GM21619 (cell line): Measurements from ENCODE around the gene TMEM72.

Experiments used
- ATAC-seq: cut with Tn5 transposase; IDR thresholded peaks from one replicate; pipeline ENCODE4 v1.9.1; 2021; ENCODE audit not compliant: unreplicated experiment

Gene TMEM72

DNA sequence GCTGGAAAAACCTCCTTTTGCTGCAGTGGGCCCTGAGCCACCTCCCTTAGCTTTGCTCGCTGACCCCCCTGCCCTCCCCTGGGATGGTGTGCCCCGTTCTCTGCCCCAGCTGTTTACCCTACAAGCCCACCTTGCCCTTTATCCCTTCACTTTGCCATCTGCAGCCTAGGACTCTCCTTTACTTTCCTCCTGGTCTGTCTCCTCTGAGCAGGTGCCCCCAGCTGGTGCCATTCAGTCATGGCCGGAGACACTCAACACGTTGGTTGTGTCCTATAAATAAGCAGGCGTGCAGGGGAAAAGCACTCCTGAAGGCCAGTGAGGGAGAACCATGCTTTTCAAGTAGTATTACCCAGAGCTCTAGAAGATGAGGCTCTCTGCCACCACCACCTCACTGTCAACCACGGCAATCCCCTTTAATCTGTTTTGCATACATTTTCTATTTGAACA, 54.5 kb downstream of the TMEM72 start:
- ATAC-seq: peak; percentile 42

DNA sequence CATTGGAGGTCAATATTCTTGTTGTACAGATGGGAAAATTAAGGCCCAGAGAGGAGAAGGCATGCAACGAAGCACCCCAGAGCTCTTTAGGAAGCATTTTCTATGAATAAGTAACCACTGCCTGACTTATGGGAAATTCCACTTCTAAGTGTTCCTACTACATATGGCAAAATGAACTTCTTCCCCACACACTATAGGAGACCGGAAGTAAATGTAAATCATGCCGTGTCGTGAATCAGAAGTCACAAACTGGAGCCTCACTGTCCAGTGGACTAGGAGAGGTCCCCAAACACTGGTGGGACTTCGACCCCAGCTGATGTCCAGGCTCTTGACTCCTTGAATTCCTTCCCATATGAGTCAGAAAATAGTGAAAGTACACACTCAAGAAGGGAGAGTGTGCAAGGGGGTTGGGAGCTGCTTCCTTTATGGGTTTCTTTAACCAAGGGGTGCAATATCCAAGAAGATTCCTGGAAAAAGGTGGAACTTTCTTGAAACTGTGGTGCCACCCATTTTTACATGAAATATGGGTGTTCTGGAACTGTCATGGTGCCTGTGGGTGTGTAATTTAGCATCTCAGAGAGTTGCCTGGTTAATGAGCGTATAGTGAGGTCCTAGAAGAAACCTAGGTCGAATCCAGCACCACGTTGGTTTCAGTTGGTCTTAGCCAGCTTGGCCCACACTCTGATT, 55.1 kb downstream of the TMEM72 start:
- ATAC-seq: peak; percentile 32

DNA sequence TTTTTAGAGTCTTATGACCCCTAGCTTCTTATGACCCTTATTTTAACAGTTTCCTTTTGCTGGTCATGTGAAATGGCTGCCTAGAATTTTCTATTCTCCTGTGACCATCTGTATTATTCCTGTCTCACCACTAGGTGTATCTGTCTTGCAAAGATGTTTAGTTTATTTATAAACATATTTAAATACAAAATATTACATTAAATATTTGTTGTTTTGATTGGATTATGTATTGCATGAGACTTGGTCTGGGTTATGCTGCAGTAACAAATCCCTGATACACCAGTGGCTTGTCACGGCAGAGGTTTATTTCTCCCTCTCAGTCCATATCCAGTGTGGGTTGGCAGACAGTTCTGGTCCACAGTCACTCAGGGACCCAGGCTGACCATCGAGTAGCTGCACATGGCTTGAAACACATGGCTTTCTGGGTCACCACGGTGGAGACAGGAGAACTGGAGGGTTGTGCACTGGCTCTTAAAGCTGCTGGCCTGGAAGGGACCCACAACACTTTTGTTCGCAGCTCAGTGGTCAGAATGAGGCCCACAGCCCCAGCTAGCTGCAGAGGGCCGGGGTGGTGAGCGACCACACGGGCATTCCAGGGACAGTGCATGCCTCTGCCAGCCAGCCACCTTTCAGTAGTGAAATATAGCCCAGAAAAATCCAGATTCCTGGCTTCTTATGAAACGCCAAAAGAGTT, 55.8 kb downstream of the TMEM72 start:
- ATAC-seq: no peak

- no peak for ATAC-seq
These were observed 56.5 kb downstream of the TMEM72 start for GRCh38 chr10:44967616-44968015.

DNA sequence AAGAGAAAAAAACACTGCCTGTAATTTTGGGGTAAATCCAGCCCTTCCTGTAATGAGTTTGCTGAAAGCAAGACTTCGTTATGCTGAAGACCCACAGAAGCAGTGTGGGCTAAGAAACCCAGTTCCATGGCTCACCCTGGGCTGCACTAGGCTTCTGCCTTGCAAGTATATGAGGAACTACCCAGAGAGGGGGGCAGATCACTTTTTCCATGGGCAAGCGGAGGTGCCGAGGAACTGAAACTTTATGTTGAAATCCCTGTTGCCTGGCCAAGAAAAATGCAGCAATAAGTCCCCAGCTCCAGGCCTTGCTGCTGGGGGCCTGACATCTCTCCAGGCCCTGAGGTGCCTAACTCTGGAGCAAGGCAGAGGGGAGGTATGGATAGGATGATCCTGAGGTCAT, 57.0 kb downstream of the TMEM72 start:
- no peak for ATAC-seq

GRCh38 chr10:44968500-44969400, 57.6 kb downstream of the TMEM72 start:
- ATAC-seq: no peak

- no peak for ATAC-seq
These were observed 58.7 kb downstream of the TMEM72 start for GRCh38 chr10:44969854-44970253.

DNA sequence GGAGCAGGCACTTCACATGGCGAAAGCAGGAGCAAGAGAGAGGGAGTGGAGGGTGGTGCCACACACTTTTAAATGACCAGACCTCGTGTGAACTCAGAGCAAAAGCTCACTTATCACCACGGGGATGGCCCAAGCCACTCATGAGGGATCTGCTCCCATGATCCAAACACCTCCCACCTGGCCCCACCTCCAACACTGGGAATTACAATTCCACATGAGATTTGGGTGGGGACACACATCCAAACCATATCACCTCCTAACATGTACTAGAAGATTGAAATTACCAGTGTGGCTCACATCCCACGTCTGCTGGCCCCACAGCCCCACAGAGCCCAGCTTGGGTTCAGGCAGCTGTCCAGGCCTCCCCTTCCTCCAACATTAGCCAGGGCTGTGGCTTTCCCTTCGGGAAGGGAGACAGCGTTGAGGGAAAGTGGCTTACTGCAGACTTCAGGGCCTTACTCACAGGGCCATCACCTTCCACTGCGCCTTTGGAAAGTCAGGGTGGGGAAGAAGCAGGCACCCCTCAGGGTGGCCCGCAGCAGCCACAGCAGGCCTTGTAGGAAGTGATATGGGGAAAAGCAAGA, 59.8 kb downstream of the TMEM72 start:
- ATAC-seq: no peak

GRCh38 chr10:44971434-44971833, 60.3 kb downstream of the TMEM72 start:
- no peak for ATAC-seq

DNA sequence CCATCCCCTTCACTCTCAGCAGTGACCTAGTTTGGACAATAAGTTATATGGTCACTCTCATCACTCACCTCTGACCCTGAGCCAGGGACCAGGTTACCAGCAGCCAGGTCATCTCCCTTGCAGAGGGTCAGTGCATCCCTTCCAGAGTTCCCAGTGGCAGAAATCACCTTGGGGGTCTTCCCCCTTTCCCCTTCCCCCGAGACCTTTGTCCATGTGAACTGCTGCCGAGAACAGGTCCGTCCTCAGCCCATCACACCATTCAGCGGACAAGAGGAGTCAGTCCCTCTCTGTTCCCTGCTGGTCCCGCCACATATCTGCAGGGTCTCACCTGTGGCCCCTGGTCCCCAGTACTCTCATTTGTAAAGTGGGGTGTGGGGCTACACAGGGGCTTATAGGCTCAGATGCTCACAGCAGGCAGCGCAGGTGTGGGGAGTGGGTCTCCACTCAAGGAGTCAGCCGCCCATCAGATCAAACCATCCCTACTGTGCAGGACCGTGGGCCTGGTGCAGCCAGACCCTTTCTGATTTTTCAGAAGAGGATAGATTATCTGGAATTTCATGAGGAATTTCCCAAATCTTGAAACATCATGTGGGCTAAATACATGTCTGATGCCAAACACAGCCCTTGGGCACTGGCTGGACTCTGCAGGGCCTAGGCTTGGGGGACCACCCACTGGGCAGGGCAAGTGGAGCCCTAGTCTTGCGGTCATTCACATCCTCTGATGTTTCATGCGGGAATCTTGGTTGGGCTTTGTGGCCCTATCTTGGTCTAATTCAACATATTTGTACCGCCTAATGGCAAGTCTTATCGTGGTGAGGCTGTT, 61.0 kb downstream of the TMEM72 start:
- ATAC-seq: no peak

DNA sequence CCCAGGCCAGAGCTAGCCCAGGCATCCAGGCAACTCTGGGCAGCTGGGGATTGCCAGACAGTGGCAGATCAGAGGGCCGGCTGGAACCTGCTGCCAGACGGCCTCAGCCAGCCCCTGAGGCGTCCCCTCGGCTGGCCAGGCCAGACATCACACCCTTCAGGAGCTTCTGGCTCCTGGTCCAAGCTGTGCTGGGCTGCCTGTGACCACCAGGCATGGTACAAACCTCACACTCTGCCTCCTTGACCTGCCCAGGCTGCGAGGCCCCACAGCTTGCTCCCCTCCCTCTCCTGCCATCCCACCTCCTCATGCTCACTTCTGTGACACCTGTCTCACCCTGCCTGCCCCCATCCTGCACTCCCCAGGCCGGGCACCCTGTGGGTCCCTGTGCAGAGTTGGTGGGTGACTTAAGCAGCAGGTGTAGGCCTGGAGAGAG, 61.8 kb downstream of the TMEM72 start:
- ATAC-seq: no peak

- peak; percentile 20 for ATAC-seq
These were observed 62.4 kb downstream of the TMEM72 start for GRCh38 chr10:44973323-44974081.

GRCh38 chr10:44974082-44974627, 63.0 kb downstream of the TMEM72 start:
- ATAC-seq: no peak

DNA sequence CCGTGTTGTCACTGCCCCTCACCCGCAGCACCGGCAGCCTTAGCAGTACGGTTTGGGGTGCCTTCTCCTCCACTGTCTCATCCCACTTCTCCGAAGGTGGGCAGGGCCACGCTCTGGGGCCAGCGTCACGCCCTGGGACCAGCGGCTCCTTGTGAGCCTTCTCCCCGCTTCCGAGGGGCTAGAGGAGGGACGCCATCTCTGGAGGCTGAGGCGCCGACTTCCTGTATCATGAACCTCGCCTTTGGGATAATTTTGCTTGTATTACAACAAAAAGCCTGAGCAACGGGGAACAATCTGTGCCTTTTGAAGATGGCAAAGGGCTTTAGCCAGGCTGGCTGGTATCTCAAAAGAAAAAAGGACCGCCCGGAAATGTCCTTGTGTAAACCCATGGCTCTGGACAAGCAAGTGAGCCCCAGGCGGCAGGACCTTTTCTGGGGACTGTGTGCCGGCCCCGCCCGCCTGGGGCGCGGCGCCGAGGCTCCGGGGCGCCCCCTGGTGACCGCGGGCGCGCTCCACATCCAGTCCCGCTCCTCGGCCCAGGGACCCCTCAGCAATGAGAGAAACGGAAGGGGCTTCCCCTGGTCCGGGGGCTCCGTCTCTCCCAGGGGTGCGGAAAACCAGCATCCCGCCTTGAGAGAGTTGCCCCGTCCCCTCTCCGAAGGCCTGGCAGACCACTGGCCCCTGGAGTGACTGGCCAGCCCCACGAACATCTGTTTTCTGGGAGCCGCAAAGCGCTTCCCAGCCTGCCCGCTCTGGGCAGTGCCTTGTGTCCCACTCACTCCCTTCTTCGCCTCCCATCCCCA, 63.7 kb downstream of the TMEM72 start:
- peak; percentile 63 for ATAC-seq

DNA sequence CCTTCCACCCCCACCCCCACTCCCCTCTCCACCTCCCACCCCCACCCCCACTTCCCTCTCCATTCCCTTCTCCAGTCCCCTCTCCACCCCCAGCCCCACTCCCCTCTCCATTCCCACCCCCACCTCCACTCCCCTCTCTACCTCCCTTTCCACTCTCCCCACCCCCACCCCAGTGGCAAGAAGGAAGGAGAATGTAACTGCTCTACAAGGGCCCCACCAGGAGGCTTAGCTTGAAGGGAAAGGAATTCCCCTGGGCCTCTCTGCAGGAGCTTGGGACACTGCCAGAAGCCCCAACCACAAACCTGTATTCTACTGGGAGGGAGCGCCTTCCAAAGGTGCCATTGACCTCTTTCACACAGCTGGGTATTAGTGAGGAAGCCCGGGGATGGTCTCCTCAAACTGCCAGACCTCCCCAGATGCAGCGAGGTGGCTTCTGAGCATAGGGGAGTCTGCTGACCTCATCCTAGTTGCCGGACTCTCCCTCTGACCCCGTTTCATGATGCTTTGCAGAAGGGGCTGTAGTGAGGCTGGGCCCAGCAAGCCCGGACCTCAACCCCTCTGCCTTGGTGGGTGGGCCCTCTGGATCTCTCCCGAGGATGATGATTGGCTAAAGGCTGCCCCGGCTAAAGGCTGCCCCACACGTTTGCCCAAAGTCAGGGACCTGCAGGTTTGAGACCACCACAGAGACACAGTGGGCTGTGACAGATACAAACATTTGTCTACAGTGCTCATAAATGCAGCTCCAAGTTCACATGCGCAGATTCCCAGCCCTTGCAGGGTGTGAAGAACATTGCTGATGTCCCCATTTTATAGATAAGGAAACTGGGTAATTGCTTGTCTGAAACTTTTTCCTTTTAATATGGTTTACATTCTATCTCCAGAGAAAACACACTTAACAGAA, 64.5 kb downstream of the TMEM72 start:
- no peak for ATAC-seq

DNA sequence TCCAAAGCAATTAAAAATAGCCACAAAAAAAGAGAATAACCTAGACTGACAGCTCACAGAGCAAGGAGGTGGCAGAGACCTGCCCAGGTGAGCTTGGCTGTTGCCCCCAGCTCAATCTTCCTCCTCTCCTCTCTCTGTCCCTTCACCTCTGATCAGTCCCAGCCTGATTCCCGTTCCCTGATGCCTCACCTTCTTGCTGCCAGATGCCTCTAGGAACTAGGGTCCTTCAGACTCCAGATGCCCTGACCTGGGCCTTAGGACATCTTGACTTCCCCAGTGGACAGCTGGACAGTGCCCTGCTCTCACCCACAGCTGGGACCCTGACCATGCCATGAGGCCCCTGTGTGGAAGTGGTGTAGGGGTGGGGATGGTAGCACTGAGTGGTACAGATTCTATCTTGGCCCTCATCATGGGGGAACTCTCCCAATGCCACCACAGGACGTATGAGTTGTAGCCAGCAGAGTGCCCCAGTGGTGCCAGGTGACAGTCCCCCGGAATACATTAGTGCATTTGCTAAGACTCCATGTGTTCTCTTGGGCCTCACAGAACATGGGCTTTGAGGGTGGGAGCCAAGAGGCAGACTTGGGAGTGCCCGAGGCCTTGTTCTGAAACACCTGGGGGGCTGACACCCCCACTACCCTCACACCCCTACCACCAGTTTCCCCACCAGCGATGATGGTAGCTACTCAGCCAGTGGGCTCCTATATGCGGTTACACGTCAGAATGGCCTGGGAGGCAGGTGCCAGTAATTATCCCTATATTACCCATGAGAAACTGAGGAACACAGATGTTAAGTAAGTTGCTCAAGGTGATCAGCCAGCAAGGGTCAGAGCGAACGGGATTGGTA, 65.4 kb downstream of the TMEM72 start:
- no peak for ATAC-seq
